ENCODE results near the gene AR.

Gene AR

GRCh38 chrX:67564475-67564874 is 20.7 kb downstream of the AR start:
- DNase-seq, result no peak

GRCh38 chrX:67568769-67569168 is 24.9 kb downstream of the AR start:
- DNase-seq, result no peak

- DNase-seq, result no peak
These were observed 27.0 kb downstream of the AR start for GRCh38 chrX:67570839-67571238.

- no peak for DNase-seq
These were observed 30.9 kb downstream of the AR start for GRCh38 chrX:67574696-67575095.

- DNase-seq, result no peak
These were observed 38.6 kb downstream of the AR start for GRCh38 chrX:67582436-67582835.

- no peak for DNase-seq
These were observed 39.4 kb downstream of the AR start for GRCh38 chrX:67583171-67583570.

- DNase-seq, result no peak
These were observed 41.6 kb downstream of the AR start for GRCh38 chrX:67585401-67585800.

GRCh38 chrX:67587946-67588624 is 44.3 kb downstream of the AR start:
- no peak for DNase-seq

GRCh38 chrX:67596839-67597790 is 53.3 kb downstream of the AR start:
- no peak for DNase-seq

- DNase-seq, result no peak
These were observed 55.7 kb downstream of the AR start for GRCh38 chrX:67599532-67599931.

- no peak for DNase-seq
These were observed 58.0 kb downstream of the AR start for GRCh38 chrX:67601771-67602170.

GRCh38 chrX:67604979-67605703 is 61.3 kb downstream of the AR start:
- DNase-seq, result no peak

- DNase-seq, result no peak
These were observed 63.6 kb downstream of the AR start for GRCh38 chrX:67607466-67607865.

- no peak for DNase-seq
These were observed 66.5 kb downstream of the AR start for GRCh38 chrX:67610282-67610681.

GRCh38 chrX:67612231-67612630 is 68.4 kb downstream of the AR start:
- no peak for DNase-seq

- DNase-seq, result no peak
These were observed 69.5 kb downstream of the AR start for GRCh38 chrX:67613366-67613765.

GRCh38 chrX:67613996-67614395 is 70.2 kb downstream of the AR start:
- no peak for DNase-seq

- DNase-seq, result no peak
These were observed 70.6 kb downstream of the AR start for GRCh38 chrX:67614423-67614822.

GRCh38 chrX:67619253-67619652 is 75.4 kb downstream of the AR start:
- DNase-seq, result no peak

- no peak for DNase-seq
These were observed 78.3 kb downstream of the AR start for GRCh38 chrX:67622053-67622585.

- DNase-seq, result no peak
These were observed 80.5 kb downstream of the AR start for GRCh38 chrX:67624325-67624724.

- no peak for DNase-seq
These were observed 91.6 kb downstream of the AR start for GRCh38 chrX:67635424-67635823.

- no peak for DNase-seq
These were observed 92.7 kb downstream of the AR start for GRCh38 chrX:67636532-67636931.
